Raji (cell line): Measurements from ENCODE around the gene TDP1.

Source experiments
- POLR2A ChIP-seq: IDR thresholded peaks from 2 replicates; pipeline ENCODE4 v1.6.1; 2011; ENCODE audit warnings: low read depth, low read length, control low read depth; ENCODE audit not compliant: insufficient read depth

The TDP1 gene

GRCh38 chr14:89955745-89956660, at the start of gene TDP1:
Gene TDP1, plus strand, starts transcription at chr14:89955927. Its CDS starts 7,188 bp downstream, at chr14:89963115.
- TF ChIP-seq POLR2A = peak; percentile 88

GRCh38 chr14:89906000-89906399, 49.7 kb upstream of the TDP1 start:
- TF ChIP-seq POLR2A = no peak

GRCh38 chr14:89907655-89908054, 48.1 kb upstream of the TDP1 start:
- no peak for TF ChIP-seq POLR2A

GRCh38 chr14:89908712-89909450, 46.8 kb upstream of the TDP1 start:
- no peak for TF ChIP-seq POLR2A

GRCh38 chr14:89909586-89909985, 46.1 kb upstream of the TDP1 start:
- no peak for TF ChIP-seq POLR2A

GRCh38 chr14:89910691-89911009, 45.1 kb upstream of the TDP1 start:
- no peak for TF ChIP-seq POLR2A

GRCh38 chr14:89911010-89911919, 44.5 kb upstream of the TDP1 start:
- no peak for TF ChIP-seq POLR2A

- no peak for TF ChIP-seq POLR2A
These were observed 43.5 kb upstream of the TDP1 start for GRCh38 chr14:89912221-89912620.

- TF ChIP-seq POLR2A = no peak
These were observed 43.0 kb upstream of the TDP1 start for GRCh38 chr14:89912667-89913211.

GRCh38 chr14:89915114-89915878, 40.4 kb upstream of the TDP1 start:
- TF ChIP-seq POLR2A = no peak

- no peak for TF ChIP-seq POLR2A
These were observed 37.0 kb upstream of the TDP1 start for GRCh38 chr14:89918721-89919120.

- TF ChIP-seq POLR2A = no peak
These were observed 35.7 kb upstream of the TDP1 start for GRCh38 chr14:89920056-89920455.

- no peak for TF ChIP-seq POLR2A
These were observed 34.4 kb upstream of the TDP1 start for GRCh38 chr14:89921346-89921745.
